Smooth muscle cell (in vitro differentiated cells): ENCODE results near the gene ADGRV1. TPM values are rescaled to one million over a fixed set of nuclear protein-coding genes. Genes with fewer than 3 reads are reported as not detected.
A peak's percentile ranks its signal among the peaks of the same experiment; 100 is the strongest.

Experiments used
- DNase-seq: peaks from one replicate; lab custom pipeline; 2025; ENCODE audit not compliant: unreplicated experiment; lab: John Stamatoyannopoulos, UW
- H2AFZ ChIP-seq: fragments of 200-600 bp; sonication (generic); 2 replicates; pipeline ENCODE4 v1.6.0; 2016; ENCODE audit warnings: antibody characterized with exemption, low read depth, mild to moderate bottlenecking
- H3F3A ChIP-seq: fragments of 200-600 bp; sonication (generic); 2 replicates; pipeline ENCODE4 v1.6.0; 2017; ENCODE audit warnings: antibody characterized with exemption, low read depth
- H3K27ac ChIP-seq: fragments of 200-600 bp; sonication (generic); 2 replicates; pipeline ENCODE4 v1.5.1; 2016; ENCODE audit warnings: low read depth, mild to moderate bottlenecking
- H3K27me3 ChIP-seq: fragments of 200-600 bp; sonication (generic); 2 replicates; pipeline ENCODE4 v1.6.1; 2016; ENCODE audit warnings: low read depth, mild to moderate bottlenecking
- H3K36me3 ChIP-seq: fragments of 200-600 bp; sonication (generic); 2 replicates; pipeline ENCODE4 v1.5.1; 2016; ENCODE audit warnings: low read depth
- H3K4me1 ChIP-seq: fragments of 200-600 bp; sonication (generic); 2 replicates; pipeline ENCODE4 v1.5.1; 2016; ENCODE audit warnings: low read depth
- H3K4me2 ChIP-seq: fragments of 200-600 bp; sonication (generic); 2 replicates; pipeline ENCODE4 v1.6.0; 2016; ENCODE audit warnings: mild to moderate bottlenecking
- H3K4me3 ChIP-seq: fragments of 200-600 bp; sonication (generic); 2 replicates; pipeline ENCODE4 v1.5.1; 2016; ENCODE audit warnings: mild to moderate bottlenecking
- H3K79me2 ChIP-seq: fragments of 200-600 bp; sonication (generic); 2 replicates; pipeline ENCODE4 v1.6.0; 2016; ENCODE audit warnings: low read depth, mild to moderate bottlenecking
- H3K9ac ChIP-seq: fragments of 200-600 bp; sonication (generic); 2 replicates; pipeline ENCODE4 v1.6.0; 2016; ENCODE audit warnings: low read depth
- H3K9me3 ChIP-seq: fragments of 200-600 bp; sonication (generic); replicated peaks from 2 replicates; pipeline ENCODE4 v1.5.1; 2016; ENCODE audit warnings: low read depth
- H4K20me1 ChIP-seq: fragments of 200-600 bp; sonication (generic); 2 replicates; pipeline ENCODE4 v1.6.0; 2016; ENCODE audit warnings: low read depth
- CTCF ChIP-seq: fragments of 200-600 bp; sonication (generic); IDR thresholded peaks from 2 replicates; pipeline ENCODE4 v1.5.1; 2017; ENCODE audit warnings: borderline replicate concordance, mild to moderate bottlenecking, antibody characterized with exemption; ENCODE audit not compliant: insufficient read depth, poor library complexity, severe bottlenecking
- WGBS: methylation state at CpG from one replicate; pipeline ENCODE4 v1.1.7; 2016; ENCODE audit warnings: low lambda C conversion rate; 5-methylcytosine and 5-hydroxymethylcytosine counted together
- polyA plus RNA-seq: library from polyadenylated mRNA; unstranded; fragments of >200 nt; fragmentation: Nextera tagmentation; extraction: Ambion mirVana; gene quantifications from 2 replicates; pipeline ENCODE4 v1.2.1, GENCODE V29; 2016
- total RNA-seq: library from RNA; depleted of rRNA; stranded (reverse); fragments of >200 nt; gene quantifications from 2 replicates; pipeline ENCODE4 v1.2.3, GENCODE V29; 2014

Gene ADGRV1
- total and polyA plus RNA-seq, 2 experiments from 2014 or later: 16.8 to 17.7 TPM

GRCh38 chr5:91018200-91018599 is 459.6 kb downstream of the ADGRV1 start:
- Histone ChIP-seq H3K4me2 (peak overlapping the region; percentile 56), H3K79me2 (no peaks in the 10 kb centered on the region), H3K27me3 (no peaks in the 10 kb centered on the region), H3K9ac (peak overlapping the region; percentile 11), H2AFZ (no peak overlapping the region), H3K4me1 (peaks cover 9% of the 10 kb centered on the region), H3K36me3 (no peaks in the 10 kb centered on the region), H3K9me3 (no peaks in the 10 kb centered on the region), H3K4me3 (no peak overlapping the region), H4K20me1 (no peaks in the 10 kb centered on the region), H3K27ac (peak overlapping the region; percentile 92), H3F3A (no peaks in the 10 kb centered on the region)
- 31% methylated on average over 1 of the region's 1 CpG for WGBS
- no peak for DNase-seq
- no peak for TF ChIP-seq CTCF

- H3K9ac ChIP-seq: peak overlapping the region; percentile 40
- no peaks in the 10 kb centered on the region for H3K36me3 ChIP-seq
- DNase-seq: no peak
- no peak overlapping the region for H2AFZ ChIP-seq
- WGBS: 50% methylated on average over 4 of the region's 4 CpGs
- no peaks in the 10 kb centered on the region for H3K9me3 ChIP-seq
- peak overlapping the region; percentile 56 for H3K4me2 ChIP-seq
- no peaks in the 10 kb centered on the region for H3K27me3 ChIP-seq
- no peaks in the 10 kb centered on the region for H3K79me2 ChIP-seq
- no peaks in the 10 kb centered on the region for H4K20me1 ChIP-seq
- H3F3A ChIP-seq: no peaks in the 10 kb centered on the region
- no peak overlapping the region for H3K4me3 ChIP-seq
- peaks cover 9% of the 10 kb centered on the region for H3K4me1 ChIP-seq
- no peak for TF ChIP-seq CTCF
- H3K27ac ChIP-seq: peak overlapping the region; percentile 92
Measured at GRCh38 chr5:91018712-91019371, 460.2 kb downstream of the ADGRV1 start.

GRCh38 chr5:91020065-91020800 is 461.6 kb downstream of the ADGRV1 start:
- DNase-seq: no peak
- Histone ChIP-seq H2AFZ (no peak overlapping the region), H3K9me3 (no peaks in the 10 kb centered on the region), H3K79me2 (no peaks in the 10 kb centered on the region), H3K36me3 (no peaks in the 10 kb centered on the region), H4K20me1 (no peaks in the 10 kb centered on the region), H3K4me3 (no peak overlapping the region), H3F3A (no peaks in the 10 kb centered on the region), H3K27me3 (no peaks in the 10 kb centered on the region), H3K4me2 (peak overlapping the region; percentile 47), H3K27ac (peak overlapping the region; percentile 92), H3K9ac (peak overlapping the region; percentile 73), H3K4me1 (peaks cover 9% of the 10 kb centered on the region)
- TF ChIP-seq CTCF: no peak
- 39% methylated on average over 6 of the region's 6 CpGs for WGBS
